Lower leg skin (tissue), 4 donors: ENCODE measurements around the gene ELFN1. TPM values are rescaled to one million over a fixed set of nuclear protein-coding genes. Genes with fewer than 3 reads are reported as not detected.

Experiments used
- DNase-seq, 2 donors: peaks; one replicate each; pipeline ENCODE4 v3.0.0-alpha.2; 2019; ENCODE audit warnings: low spot score in 2 of 2
- H3K4me3 ChIP-seq: fragments of 200-600 bp; sonication (generic); 2 replicates; pipeline ENCODE4 v1.5.1; 2017; ENCODE audit warnings: mild to moderate bottlenecking, low read depth; ENCODE audit not compliant: poor library complexity, severe bottlenecking
- POLR2A ChIP-seq, 2 donors: fragments of 450-650 bp; IDR thresholded peaks; one replicate each; pipeline ENCODE4 v1.6.1; 2016 to 2017; ENCODE audit warnings: antibody characterized with exemption in 2 of 2, mild to moderate bottlenecking in 1 of 2, moderate library complexity in 1 of 2
- WGBS, 2 donors: methylation state at CpG; one replicate each; pipeline ENCODE4 v1.1.5; 2018; 5-methylcytosine and 5-hydroxymethylcytosine counted together
- intact Hi-C: fragments of 100-400 bp; cut with DNase I; formaldehyde crosslinking; loops from one replicate; pipeline ENCODE4 v1.15.0; 2023; ENCODE audit warnings: low total_unique reads
- total RNA-seq, 4 donors: library from RNA; depleted of rRNA; stranded (reverse); fragments of >200 nt; gene quantifications; one replicate each; pipeline ENCODE4 v1.1.0, GENCODE V29; 2016
- TF ChIP-seq, protein P1 (sequence below), 3 donors: fragments of 450-650 bp; IDR thresholded peaks; one replicate each; pipeline ENCODE4 v1.5.1; 2016; ENCODE audit warnings: antibody characterized with exemption in 3 of 3, mild to moderate bottlenecking in 3 of 3, moderate library complexity in 2 of 3

The ELFN1 gene
- total RNA-seq, 4 donors from 2014 or later = 1.2 to 2.6 (median 1.8) TPM

DNA sequence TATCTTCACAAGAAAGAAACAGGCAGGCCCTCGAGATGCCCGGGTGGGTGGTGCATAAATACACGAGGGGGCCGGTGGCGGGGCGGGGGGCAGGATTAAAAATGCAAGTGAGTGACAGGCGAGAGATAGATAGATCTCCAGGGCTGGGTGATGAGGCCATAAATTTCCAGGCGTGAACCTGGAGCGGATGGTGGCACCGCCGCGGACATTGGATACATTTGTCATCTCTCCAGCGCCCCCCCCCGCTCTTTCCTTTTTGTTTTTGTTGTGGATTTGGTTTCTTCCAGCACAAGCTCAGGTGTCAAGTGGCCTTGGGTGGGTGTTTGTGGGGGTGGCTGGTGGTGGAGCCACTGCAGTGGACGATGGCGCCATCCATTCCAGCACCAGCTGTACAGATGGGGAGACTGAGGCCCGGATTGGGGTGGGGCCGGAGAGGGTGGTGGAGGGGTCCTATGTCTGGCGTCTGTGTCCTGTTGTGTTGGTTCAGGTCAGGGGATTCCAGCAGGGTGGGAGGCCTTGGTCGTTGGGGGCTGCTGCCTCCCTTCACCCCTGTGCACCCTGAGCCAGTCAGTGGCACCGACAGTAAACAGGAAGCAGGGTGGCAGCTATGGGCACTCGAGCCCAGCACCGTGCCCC is 2.9 kb downstream of the ELFN1 start:
- TF ChIP-seq, protein P1, sequence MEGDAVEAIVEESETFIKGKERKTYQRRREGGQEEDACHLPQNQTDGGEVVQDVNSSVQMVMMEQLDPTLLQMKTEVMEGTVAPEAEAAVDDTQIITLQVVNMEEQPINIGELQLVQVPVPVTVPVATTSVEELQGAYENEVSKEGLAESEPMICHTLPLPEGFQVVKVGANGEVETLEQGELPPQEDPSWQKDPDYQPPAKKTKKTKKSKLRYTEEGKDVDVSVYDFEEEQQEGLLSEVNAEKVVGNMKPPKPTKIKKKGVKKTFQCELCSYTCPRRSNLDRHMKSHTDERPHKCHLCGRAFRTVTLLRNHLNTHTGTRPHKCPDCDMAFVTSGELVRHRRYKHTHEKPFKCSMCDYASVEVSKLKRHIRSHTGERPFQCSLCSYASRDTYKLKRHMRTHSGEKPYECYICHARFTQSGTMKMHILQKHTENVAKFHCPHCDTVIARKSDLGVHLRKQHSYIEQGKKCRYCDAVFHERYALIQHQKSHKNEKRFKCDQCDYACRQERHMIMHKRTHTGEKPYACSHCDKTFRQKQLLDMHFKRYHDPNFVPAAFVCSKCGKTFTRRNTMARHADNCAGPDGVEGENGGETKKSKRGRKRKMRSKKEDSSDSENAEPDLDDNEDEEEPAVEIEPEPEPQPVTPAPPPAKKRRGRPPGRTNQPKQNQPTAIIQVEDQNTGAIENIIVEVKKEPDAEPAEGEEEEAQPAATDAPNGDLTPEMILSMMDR (IDR thresholded peaks at IDR 0.05) = no peak
- no peak for TF ChIP-seq POLR2A (IDR thresholded peaks at IDR 0.05)
- intact Hi-C loops = no loop called here
- DNase-seq = peak in 1 of 2 donors; percentile 82
- 78 to 80% methylated on average over 21 to 22 of the region's 23 CpGs for WGBS, 2 donors
- no peak overlapping the region for H3K4me3 ChIP-seq

GRCh38 chr7:1673581-1674118 is 3.6 kb downstream of the ELFN1 start:
- TF ChIP-seq, protein P1 (IDR thresholded peaks at IDR 0.05) = no peak
- no peak for TF ChIP-seq POLR2A (IDR thresholded peaks at IDR 0.05)
- intact Hi-C loops = no loop called here
- no peak overlapping the region for H3K4me3 ChIP-seq
- WGBS, 2 donors = 91 to 93% methylated on average over 11 to 13 of the region's 14 CpGs
- peak in 1 of 2 donors; percentile 83 for DNase-seq

GRCh38 chr7:1674161-1675035 is 4.3 kb downstream of the ELFN1 start:
- WGBS, 2 donors = 79 to 91% methylated on average over 16 to 21 of the region's 21 CpGs
- intact Hi-C loops = no loop called here
- no peak overlapping the region for H3K4me3 ChIP-seq
- peak in 1 of 2 donors; percentile 78 for DNase-seq
- TF ChIP-seq, protein P1 (IDR thresholded peaks at IDR 0.05) = no peak
- TF ChIP-seq POLR2A (IDR thresholded peaks at IDR 0.05) = no peak

GRCh38 chr7:1675036-1675671 is 5.1 kb downstream of the ELFN1 start:
- TF ChIP-seq, protein P1 (IDR thresholded peaks at IDR 0.05) = no peak
- no peak for TF ChIP-seq POLR2A (IDR thresholded peaks at IDR 0.05)
- intact Hi-C loops = no loop called here
- H3K4me3 ChIP-seq = no peak overlapping the region
- DNase-seq = peak in 1 of 2 donors; percentile 77
- 69 to 73% methylated on average over 23 to 25 of the region's 29 CpGs for WGBS, 2 donors

DNA sequence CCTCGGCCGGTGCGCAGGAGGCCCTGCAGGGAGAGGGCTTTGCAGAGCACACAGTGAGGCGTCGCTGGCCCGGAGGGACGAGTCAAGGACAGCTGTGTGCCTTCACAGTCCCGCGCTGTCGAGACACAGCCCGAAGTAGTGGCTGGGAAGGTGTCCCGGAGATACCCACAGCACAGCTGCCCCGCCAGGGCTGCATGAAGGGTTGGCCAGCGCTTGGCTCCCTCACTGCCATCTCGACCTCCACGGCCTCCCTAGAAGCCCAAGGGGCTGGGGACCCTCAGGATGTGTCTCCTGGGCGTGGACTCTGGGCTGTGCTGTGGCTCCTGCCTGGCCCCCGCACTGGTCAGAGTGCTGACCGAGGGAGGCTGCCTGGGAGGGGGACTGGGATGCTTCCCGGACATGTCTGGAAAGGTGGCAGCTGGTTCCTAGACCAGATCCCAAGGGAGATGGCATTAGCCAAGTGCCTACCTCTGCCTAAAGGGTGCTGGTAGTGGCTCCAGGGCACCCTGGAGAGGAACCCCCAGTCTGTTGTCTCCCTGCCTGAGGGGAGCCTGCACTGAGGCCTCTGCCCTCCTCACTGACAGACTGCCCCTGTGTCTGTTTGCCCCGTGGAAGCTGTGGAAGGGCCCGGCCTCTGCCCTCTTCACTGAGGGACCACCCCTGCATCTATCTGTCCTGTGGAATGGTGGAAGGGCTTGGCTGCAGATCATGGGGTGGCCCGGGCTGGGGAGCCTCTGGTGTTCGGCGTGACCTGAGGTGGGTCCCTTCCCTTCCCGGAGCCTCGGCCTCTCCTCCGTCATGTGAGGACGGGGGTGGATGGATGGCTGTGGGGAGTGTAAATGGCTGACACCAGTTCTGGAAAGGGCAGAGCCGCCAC is 5.8 kb downstream of the ELFN1 start:
- DNase-seq = peak in 1 of 2 donors; percentile 82

More for the DNA sequence above, 5.8 kb downstream of the ELFN1 start:
- TF ChIP-seq, protein P1 (IDR thresholded peaks at IDR 0.05) = no peak
- TF ChIP-seq POLR2A (IDR thresholded peaks at IDR 0.05) = no peak
- intact Hi-C loops = no loop called here
- 81 to 86% methylated on average over 10 to 30 of the region's 30 CpGs for WGBS, 2 donors
- no peak overlapping the region for H3K4me3 ChIP-seq
